Body of pancreas (tissue), 4 donors: ENCODE measurements around the gene GSC2. TPM values are rescaled to one million over a fixed set of nuclear protein-coding genes. Genes with fewer than 3 reads are reported as not detected.
"Not testable (repeated sequence)": the region's sequence is repeated elsewhere in the genome, so short reads cannot be mapped to it uniquely, and the experiment has no call there.

Experiments used
- ATAC-seq: fragments of 150-250 bp; one replicate; pipeline ENCODE4 v1.9.1; 2016
- DNase-seq, 4 donors: peaks; one replicate each; pipeline ENCODE4 v3.0.0-alpha.2; 2019
- H3K27ac ChIP-seq, 4 donors: fragments of 200-600 bp; sonication (generic); 1 replicate in 3 of 4; 2 replicates in 1 of 4; pipeline versions ENCODE4 v1.5.1 to v1.6.1; 2016 to 2019; ENCODE audit warnings: mild to moderate bottlenecking in 1 of 4, mixed read lengths in 1 of 4, moderate library complexity in 1 of 4
- H3K27me3 ChIP-seq, 2 donors: fragments of 200-600 bp; sonication (generic); one replicate each; pipeline ENCODE4 v1.6.0; 2016; ENCODE audit warnings: mild to moderate bottlenecking in 1 of 2
- H3K36me3 ChIP-seq, 2 donors: fragments of 200-600 bp; sonication (generic); replicated peaks in 1 of 2; 2 replicates each; pipeline ENCODE4 v1.5.1; 2016; ENCODE audit warnings: low read depth in 2 of 2; ENCODE audit not compliant: insufficient read depth in 1 of 2
- H3K4me1 ChIP-seq: fragments of 200-600 bp; sonication (generic); one replicate; pipeline ENCODE4 v1.6.0; 2016
- H3K4me3 ChIP-seq, 2 donors: fragments of 200-600 bp; sonication (generic); 1 replicate in 1 of 2; 2 replicates in 1 of 2; pipeline ENCODE4 v1.5.1; 2016 to 2019
- H3K9me3 ChIP-seq, 3 donors: fragments of 200-600 bp; sonication (generic); 1 replicate in 2 of 3; 2 replicates in 1 of 3; pipeline ENCODE4 v1.5.1; 2016
- POLR2A ChIP-seq, 3 donors: fragments of 450-650 bp; IDR thresholded peaks; one replicate each; pipeline ENCODE4 v1.6.1; 2016; ENCODE audit warnings: antibody characterized with exemption in 3 of 3, mild to moderate bottlenecking in 2 of 3
- WGBS, 2 donors: methylation state at CpG; one replicate each; pipeline ENCODE4 v1.1.5; 2017; 5-methylcytosine and 5-hydroxymethylcytosine counted together
- intact Hi-C: fragments of 100-400 bp; cut with DNase I; formaldehyde crosslinking; loops from one replicate; pipeline ENCODE4 v1.15.1; 2023
- total RNA-seq, 2 donors: library from RNA; depleted of rRNA; stranded (reverse); fragments of >200 nt; gene quantifications; one replicate each; pipeline ENCODE4 v1.1.0, GENCODE V29; 2016
- TF ChIP-seq, protein P1 (sequence below), 7 experiments: fragments of 450-650 bp in 4 of 7; fragments of 200-600 bp in 3 of 7; sonication (generic) in 3 of 7; IDR thresholded peaks; one replicate each; pipeline ENCODE4 v1.5.1; 2016 to 2019; ENCODE audit warnings: antibody characterized with exemption in 7 of 7

Gene GSC2
- total RNA-seq, 2 donors from 2014 or later: not detected

DNA sequence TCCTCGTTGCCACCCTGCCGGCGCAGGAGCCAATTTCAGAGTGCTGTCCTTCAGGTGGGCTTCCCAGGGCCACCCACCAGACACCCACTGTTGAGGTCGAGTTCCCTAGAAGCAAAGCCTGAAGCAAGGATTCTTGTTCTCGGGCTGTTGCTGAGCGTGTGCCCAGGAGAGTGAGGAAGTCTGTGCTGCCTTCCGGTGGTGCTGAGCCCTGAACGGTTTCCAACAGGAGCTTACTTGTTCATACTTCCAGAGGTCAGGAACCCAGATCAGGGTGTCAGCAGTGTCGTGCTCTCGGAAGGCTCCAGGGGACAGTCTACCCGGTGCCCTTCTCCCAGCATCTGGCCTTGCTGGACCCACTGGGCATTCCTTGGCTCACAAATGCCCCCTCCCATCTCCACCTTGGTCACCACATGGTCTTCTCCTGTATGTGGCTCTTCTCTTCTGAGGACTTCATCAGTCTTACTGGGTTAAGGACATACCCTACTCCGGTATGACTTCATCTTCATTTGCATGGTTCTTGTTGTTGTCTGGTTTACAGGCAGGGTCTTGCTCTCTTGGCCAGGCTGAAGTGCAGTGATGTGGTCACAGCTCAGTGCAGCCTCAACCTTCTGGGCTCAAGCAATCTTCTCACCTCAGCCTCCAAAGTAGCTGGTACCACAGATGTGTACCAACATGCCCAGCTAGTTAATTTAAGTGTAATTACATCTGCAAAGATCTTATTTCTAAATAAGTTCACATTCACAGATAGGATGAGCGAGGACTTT lies 17.2 kb upstream of the GSC2 start:
- peaks cover 22% of the 10 kb centered on the region for H3K4me1 ChIP-seq
- DNase-seq: no peak
- WGBS, 2 donors: 54 to 58% methylated on average over 6 to 13 of the region's 13 CpGs
- H3K27ac ChIP-seq: no peak overlapping the region
- H3K36me3 ChIP-seq: no peaks in the 10 kb centered on the region
- ATAC-seq: no peak
- peaks cover 0 to 11% of the 10 kb centered on the region in 2 donors for H3K27me3 ChIP-seq
- no peak for TF ChIP-seq POLR2A (IDR thresholded peaks at IDR 0.05)
- TF ChIP-seq, protein P1, sequence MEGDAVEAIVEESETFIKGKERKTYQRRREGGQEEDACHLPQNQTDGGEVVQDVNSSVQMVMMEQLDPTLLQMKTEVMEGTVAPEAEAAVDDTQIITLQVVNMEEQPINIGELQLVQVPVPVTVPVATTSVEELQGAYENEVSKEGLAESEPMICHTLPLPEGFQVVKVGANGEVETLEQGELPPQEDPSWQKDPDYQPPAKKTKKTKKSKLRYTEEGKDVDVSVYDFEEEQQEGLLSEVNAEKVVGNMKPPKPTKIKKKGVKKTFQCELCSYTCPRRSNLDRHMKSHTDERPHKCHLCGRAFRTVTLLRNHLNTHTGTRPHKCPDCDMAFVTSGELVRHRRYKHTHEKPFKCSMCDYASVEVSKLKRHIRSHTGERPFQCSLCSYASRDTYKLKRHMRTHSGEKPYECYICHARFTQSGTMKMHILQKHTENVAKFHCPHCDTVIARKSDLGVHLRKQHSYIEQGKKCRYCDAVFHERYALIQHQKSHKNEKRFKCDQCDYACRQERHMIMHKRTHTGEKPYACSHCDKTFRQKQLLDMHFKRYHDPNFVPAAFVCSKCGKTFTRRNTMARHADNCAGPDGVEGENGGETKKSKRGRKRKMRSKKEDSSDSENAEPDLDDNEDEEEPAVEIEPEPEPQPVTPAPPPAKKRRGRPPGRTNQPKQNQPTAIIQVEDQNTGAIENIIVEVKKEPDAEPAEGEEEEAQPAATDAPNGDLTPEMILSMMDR (IDR thresholded peaks at IDR 0.05): no peak
- no peak overlapping the region for H3K4me3 ChIP-seq
- intact Hi-C loops: no loop called here
- no peaks in the 10 kb centered on the region for H3K9me3 ChIP-seq

DNA sequence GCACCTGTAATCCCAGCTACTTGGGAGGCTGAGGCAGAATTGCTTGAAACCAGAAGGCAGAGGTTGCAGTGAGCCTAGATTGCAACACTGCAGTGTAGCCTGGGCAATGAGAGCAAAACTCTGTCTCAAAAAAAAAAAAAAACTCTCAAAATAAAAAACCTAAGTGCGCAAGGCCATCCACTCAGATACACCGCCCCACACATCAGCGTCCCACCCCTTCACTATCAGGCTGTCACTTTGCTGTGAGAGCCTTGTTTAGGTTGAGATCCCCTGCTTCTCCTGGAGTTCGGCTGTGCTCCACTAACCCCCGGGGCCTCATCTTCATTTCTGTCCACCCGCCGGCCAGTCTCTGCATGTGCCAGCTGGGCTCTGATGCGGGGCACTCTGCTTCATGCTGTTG lies 16.3 kb upstream of the GSC2 start:
- no peak for DNase-seq
- no peaks in the 10 kb centered on the region for H3K9me3 ChIP-seq
- no peaks in the 10 kb centered on the region for H3K36me3 ChIP-seq
- peaks cover 0 to 11% of the 10 kb centered on the region in 2 donors for H3K27me3 ChIP-seq
- TF ChIP-seq, protein P1 (IDR thresholded peaks at IDR 0.05): no peak
- TF ChIP-seq POLR2A (IDR thresholded peaks at IDR 0.05): no peak
- no peak for ATAC-seq
- no peak overlapping the region for H3K27ac ChIP-seq
- H3K4me1 ChIP-seq: peaks cover 19% of the 10 kb centered on the region
- intact Hi-C loops: no loop called here
- no peak overlapping the region for H3K4me3 ChIP-seq
- WGBS, 2 donors: 54 to 66% methylated on average over 8 of the region's 8 CpGs

DNA sequence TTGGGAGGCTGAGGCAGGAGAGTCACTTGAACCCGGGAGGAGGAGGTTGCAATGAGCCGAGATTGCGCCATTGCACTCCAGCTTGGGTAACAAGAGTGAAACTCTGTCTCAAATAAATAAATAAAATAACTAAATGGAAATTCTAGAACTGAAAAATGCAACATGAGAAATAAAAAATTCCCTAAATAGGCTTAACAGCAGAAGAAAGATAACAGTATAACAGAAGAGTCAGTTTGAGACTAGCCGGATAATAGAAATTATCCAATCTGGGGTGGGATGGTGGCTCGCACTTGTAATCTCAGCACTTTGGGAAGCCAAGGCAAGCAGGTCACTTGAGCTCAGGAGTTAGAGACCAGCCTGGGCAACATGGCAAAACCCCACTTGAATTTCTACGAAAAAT lies 14.3 kb upstream of the GSC2 start:
- DNase-seq (no peak), ATAC-seq (no peak)
- TF ChIP-seq POLR2A (IDR thresholded peaks at IDR 0.05): no peak
- TF ChIP-seq, protein P1 (IDR thresholded peaks at IDR 0.05): no peak
- Histone ChIP-seq H3K9me3 (no peaks in the 10 kb centered on the region), H3K36me3 (no peaks in the 10 kb centered on the region), H3K27ac (no peak overlapping the region), H3K4me1 (peaks cover 4% of the 10 kb centered on the region), H3K27me3 (peaks cover 0 to 11% of the 10 kb centered on the region in 2 donors), H3K4me3 (no peak overlapping the region)
- intact Hi-C loops: no loop called here
- 84 to 88% methylated on average over 6 of the region's 6 CpGs for WGBS, 2 donors

DNA sequence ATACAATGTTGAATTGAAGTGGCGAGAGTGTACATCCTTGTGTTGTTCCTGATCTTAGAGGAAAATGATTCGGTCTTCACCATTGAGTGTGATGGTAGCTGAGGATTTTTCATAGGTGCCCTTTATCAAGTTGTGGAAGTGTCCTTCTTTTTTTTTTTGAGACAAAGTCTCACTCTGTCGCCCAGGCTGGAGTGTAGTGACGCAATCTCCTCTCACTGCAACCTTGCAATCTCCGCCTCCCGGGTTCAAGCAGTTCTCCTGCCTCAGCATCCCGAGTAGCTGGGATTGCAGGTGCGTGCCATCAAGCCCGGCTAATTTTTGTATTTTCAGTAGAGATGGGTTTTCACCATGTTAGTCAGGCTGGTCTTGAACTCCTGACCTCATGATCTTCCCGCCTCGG lies 8.6 kb upstream of the GSC2 start:
- H3K4me3 ChIP-seq, DNase-seq, intact Hi-C loops, H3K4me1 ChIP-seq, ATAC-seq, H3K27ac ChIP-seq, H3K9me3 ChIP-seq, H3K36me3 ChIP-seq, H3K27me3 ChIP-seq: not testable (repeated sequence)
- 72 to 74% methylated on average over 11 of the region's 11 CpGs for whole genome bisulfite sequencing, 2 donors

DNA sequence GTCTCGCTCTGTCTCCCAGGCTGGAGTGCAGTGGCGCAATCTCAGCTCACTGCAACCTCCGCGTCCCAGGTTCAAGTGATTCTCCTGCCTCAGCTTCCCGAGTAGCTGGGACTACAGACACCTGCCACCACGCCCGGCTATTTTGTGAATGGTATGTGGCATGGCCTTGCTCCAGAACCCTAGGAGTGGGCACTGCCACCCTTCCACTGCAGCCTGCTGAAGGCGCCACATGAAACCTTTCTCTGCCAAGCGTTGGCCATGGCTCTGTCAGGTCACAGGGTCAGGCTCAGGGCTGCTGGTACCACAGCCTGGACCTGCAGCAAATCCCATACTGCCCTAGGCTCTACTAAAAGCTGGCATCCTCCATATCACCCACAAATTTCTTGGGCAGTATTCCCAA lies 6.0 kb upstream of the GSC2 start:
- DNase-seq, H3K27ac ChIP-seq, H3K36me3 ChIP-seq, H3K4me1 ChIP-seq, H3K9me3 ChIP-seq, ATAC-seq, intact Hi-C loops, H3K4me3 ChIP-seq: not testable (repeated sequence)
- H3K27me3 ChIP-seq: peaks cover 0 to 14% of the 10 kb centered on the region in 2 donors
- WGBS, 2 donors: 77 to 82% methylated on average over 8 to 9 of the region's 9 CpGs
